ENCODE measurements around the gene PIP.
"Not testable (repeated sequence)": the region's sequence is repeated elsewhere in the genome, so short reads cannot be mapped to it uniquely, and the experiment has no call there.

The PIP gene

GRCh38 chr7:143131781-143132180, at the start of gene PIP:
PIP (plus strand) TSS chr7:143132077; CDS start chr7:143132117, 40 bp downstream.
- no peak for DNase-seq

- DNase-seq, result no peak
Measured at GRCh38 chr7:143085109-143085508, 46.8 kb upstream of the PIP start.

- DNase-seq, result not testable (repeated sequence)
Measured at GRCh38 chr7:143085610-143086009, 46.3 kb upstream of the PIP start.

GRCh38 chr7:143088549-143089231, 43.2 kb upstream of the PIP start:
- not testable (repeated sequence) for DNase-seq

GRCh38 chr7:143096146-143096545, 35.7 kb upstream of the PIP start:
- DNase-seq, result no peak

- DNase-seq, result not testable (repeated sequence)
Measured at GRCh38 chr7:143099579-143099978, 32.3 kb upstream of the PIP start.

- DNase-seq, result no peak
Measured at GRCh38 chr7:143104759-143105158, 27.1 kb upstream of the PIP start.

GRCh38 chr7:143108019-143108418, 23.9 kb upstream of the PIP start:
- not testable (repeated sequence) for DNase-seq

- DNase-seq, result no peak
Measured at GRCh38 chr7:143117395-143117794, 14.5 kb upstream of the PIP start.

- DNase-seq, result no peak
Measured at GRCh38 chr7:143120691-143121405, 11.0 kb upstream of the PIP start.

- DNase-seq, result not testable (repeated sequence)
Measured at GRCh38 chr7:143123326-143123725, 8.6 kb upstream of the PIP start.

- no peak for DNase-seq
Measured at GRCh38 chr7:143126146-143126545, 5.7 kb upstream of the PIP start.

GRCh38 chr7:143129051-143129450, 2.8 kb upstream of the PIP start:
- no peak for DNase-seq

GRCh38 chr7:143129477-143129876, 2.4 kb upstream of the PIP start:
- DNase-seq, result no peak

GRCh38 chr7:143130541-143130940, 1.3 kb upstream of the PIP start:
- no peak for DNase-seq

GRCh38 chr7:143147070-143147469, 15.2 kb downstream of the PIP start:
- DNase-seq, result no peak

GRCh38 chr7:143148050-143148449, 16.2 kb downstream of the PIP start:
- DNase-seq, result no peak

- DNase-seq, result no peak
Measured at GRCh38 chr7:143148651-143149050, 16.8 kb downstream of the PIP start.

GRCh38 chr7:143150696-143151095, 18.8 kb downstream of the PIP start:
- not testable (repeated sequence) for DNase-seq

GRCh38 chr7:143158617-143159016, 26.7 kb downstream of the PIP start:
- not testable (repeated sequence) for DNase-seq

- no peak for DNase-seq
Measured at GRCh38 chr7:143171697-143172096, 39.8 kb downstream of the PIP start.

GRCh38 chr7:143172354-143172753, 40.5 kb downstream of the PIP start:
- DNase-seq, result no peak

GRCh38 chr7:143176128-143176527, 44.3 kb downstream of the PIP start:
- DNase-seq, result no peak

GRCh38 chr7:143177374-143178119, 45.7 kb downstream of the PIP start:
- no peak for DNase-seq

Measured in activated CD8-positive, alpha-beta memory T cell treated with anti-CD3 and anti-CD28 coated beads, Interleukin-2, amount 50 U/mL, for 48 hours (primary cell).